HEK293 (cell line): ENCODE results near the gene FBRSL1.

Experiments used
- ZBTB21 ChIP-seq: fragments of 450-650 bp; formaldehyde crosslinking; IDR thresholded peaks from 2 replicates; pipeline ENCODE4 v1.5.1; 2017; ENCODE audit warnings: missing biosample characterization, missing genetic modification characterization
- ZFP69B ChIP-seq: fragments of 450-650 bp; formaldehyde crosslinking; IDR thresholded peaks from 2 replicates; pipeline ENCODE4 v1.5.1; 2016; ENCODE audit warnings: missing biosample characterization, missing genetic modification characterization
- ZNF114 ChIP-seq: fragments of 450-650 bp; formaldehyde crosslinking; IDR thresholded peaks from 2 replicates; pipeline ENCODE4 v1.5.0; 2017; ENCODE audit warnings: missing biosample characterization, missing genetic modification characterization
- TF ChIP-seq, protein P1 (sequence below): fragments of 450-650 bp; formaldehyde crosslinking; IDR thresholded peaks from 2 replicates; pipeline ENCODE4 v1.5.1; 2016; ENCODE audit warnings: missing biosample characterization, missing genetic modification characterization
- TF ChIP-seq, protein P2 (sequence below): fragments of 450-650 bp; formaldehyde crosslinking; IDR thresholded peaks from 2 replicates; pipeline ENCODE4 v1.5.1; 2016; ENCODE audit warnings: missing biosample characterization, missing genetic modification characterization

- TF ChIP-seq, protein P1, sequence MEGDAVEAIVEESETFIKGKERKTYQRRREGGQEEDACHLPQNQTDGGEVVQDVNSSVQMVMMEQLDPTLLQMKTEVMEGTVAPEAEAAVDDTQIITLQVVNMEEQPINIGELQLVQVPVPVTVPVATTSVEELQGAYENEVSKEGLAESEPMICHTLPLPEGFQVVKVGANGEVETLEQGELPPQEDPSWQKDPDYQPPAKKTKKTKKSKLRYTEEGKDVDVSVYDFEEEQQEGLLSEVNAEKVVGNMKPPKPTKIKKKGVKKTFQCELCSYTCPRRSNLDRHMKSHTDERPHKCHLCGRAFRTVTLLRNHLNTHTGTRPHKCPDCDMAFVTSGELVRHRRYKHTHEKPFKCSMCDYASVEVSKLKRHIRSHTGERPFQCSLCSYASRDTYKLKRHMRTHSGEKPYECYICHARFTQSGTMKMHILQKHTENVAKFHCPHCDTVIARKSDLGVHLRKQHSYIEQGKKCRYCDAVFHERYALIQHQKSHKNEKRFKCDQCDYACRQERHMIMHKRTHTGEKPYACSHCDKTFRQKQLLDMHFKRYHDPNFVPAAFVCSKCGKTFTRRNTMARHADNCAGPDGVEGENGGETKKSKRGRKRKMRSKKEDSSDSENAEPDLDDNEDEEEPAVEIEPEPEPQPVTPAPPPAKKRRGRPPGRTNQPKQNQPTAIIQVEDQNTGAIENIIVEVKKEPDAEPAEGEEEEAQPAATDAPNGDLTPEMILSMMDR (tag by site-specific recombination), result no peak
- TF ChIP-seq, protein P2, sequence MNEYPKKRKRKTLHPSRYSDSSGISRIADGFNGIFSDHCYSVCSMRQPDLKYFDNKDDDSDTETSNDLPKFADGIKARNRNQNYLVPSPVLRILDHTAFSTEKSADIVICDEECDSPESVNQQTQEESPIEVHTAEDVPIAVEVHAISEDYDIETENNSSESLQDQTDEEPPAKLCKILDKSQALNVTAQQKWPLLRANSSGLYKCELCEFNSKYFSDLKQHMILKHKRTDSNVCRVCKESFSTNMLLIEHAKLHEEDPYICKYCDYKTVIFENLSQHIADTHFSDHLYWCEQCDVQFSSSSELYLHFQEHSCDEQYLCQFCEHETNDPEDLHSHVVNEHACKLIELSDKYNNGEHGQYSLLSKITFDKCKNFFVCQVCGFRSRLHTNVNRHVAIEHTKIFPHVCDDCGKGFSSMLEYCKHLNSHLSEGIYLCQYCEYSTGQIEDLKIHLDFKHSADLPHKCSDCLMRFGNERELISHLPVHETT (tag by site-specific recombination), result no peak
- no peak for TF ChIP-seq ZBTB21 (tag by site-specific recombination)
- TF ChIP-seq ZNF114 (tag by site-specific recombination), result no peak
- no peak for TF ChIP-seq ZFP69B (tag by site-specific recombination)
Measured at GRCh38 chr12:132525833-132526455, 36.0 kb downstream of the FBRSL1 start.
